Measurements from ENCODE around the gene IDUA.
"Not testable (repeated sequence)": the region's sequence is repeated elsewhere in the genome, so short reads cannot be mapped to it uniquely, and the experiment has no call there.

The IDUA gene

DNA sequence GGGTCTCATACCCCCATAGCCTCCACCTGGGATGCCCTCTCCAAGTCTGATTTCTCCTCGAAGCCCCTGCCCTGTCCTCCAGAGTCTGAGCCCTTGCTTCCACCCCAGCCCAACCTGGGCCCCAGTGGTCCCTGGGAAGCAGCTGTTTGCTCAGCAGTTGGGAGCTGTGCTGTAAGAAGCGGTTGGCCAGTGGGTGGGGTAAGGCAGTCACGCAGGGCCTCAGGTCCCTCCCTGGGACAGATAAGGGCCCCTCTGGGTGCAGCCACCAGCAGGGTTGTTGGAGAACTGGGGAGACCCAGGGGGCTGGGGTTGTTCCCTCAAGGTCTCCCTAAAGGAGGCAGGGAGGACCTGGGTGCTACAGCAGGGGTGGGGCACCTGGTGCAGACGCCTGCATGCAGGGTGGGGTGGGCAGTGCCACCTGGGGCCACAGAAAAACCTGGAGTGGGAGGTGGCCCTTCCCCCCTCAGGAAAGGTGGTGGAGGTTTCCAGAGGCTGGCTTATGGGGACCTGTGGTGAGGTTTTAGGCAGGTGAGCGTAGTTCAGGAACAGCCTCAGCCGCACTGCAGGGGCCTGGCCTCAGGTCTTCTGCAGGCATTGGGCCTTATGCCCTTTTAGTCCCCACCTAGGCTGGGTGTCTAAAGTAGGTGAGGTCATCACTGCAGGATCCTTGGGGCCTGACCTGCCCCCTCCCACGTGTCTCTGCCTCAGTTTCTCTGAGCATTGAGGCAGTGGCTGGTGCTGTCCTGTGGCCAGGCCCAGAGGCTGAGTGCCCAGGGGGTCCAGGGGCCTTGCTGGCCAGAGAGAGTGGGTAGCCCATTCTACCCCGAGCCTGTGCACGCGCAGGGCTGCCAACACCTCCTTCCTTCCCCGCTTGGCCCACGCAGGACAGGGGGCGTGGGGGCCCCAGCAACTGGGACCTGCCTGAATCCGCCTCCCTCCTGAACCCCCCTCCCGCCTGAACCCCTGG lies 9.5 kb downstream of the IDUA start:
- Histone ChIP-seq H3K36me3 (ENCODE audit: control insufficient read depth, low read depth, low read length) (no peaks in the 10 kb centered on the region), H3K9ac (ENCODE audit: low read length) (no peak overlapping the region), H3K4me1 (ENCODE audit: control insufficient read depth, low read depth, low read length) (no peaks in the 10 kb centered on the region), H3K27ac (ENCODE audit: low read length) (no peak overlapping the region), H3K27me3 (ENCODE audit: control insufficient read depth, insufficient read depth, low read length) (peaks cover 62% of the 10 kb centered on the region), H3K4me3 (ENCODE audit: low read length) (no peak overlapping the region), H3K9me3 (ENCODE audit: control insufficient read depth, low read depth, low read length) (no peaks in the 10 kb centered on the region)

DNA sequence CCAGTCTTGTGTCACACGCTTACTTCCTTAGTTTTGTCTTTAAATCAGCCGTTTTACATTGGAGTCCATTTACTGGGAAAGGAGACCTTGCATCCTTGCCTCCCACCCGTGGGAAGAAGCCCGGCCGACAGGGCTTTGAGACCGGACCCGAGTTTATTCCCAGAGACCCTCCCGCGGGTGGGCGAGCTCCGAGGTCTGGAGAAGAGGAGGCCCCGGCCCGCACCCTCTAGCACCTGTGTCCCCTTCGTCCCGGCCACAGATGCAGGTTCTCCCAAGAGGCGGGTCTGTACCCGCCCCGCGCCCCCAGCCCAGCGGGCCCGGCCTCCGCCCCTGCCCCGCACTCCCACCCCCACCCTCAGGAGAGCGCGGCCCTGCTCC lies 10.1 kb downstream of the IDUA start:
- no peaks in the 10 kb centered on the region for H3K9me3 ChIP-seq (ENCODE audit: control insufficient read depth, low read depth, low read length)
- H3K4me1 ChIP-seq (ENCODE audit: control insufficient read depth, low read depth, low read length), result no peaks in the 10 kb centered on the region
- H3K4me3 ChIP-seq (ENCODE audit: low read length), result no peak overlapping the region
- no peak overlapping the region for H3K27ac ChIP-seq (ENCODE audit: low read length)
- no peaks in the 10 kb centered on the region for H3K36me3 ChIP-seq (ENCODE audit: control insufficient read depth, low read depth, low read length)
- no peak overlapping the region for H3K9ac ChIP-seq (ENCODE audit: low read length)
- H3K27me3 ChIP-seq (ENCODE audit: control insufficient read depth, insufficient read depth, low read length), result peaks cover 69% of the 10 kb centered on the region

DNA sequence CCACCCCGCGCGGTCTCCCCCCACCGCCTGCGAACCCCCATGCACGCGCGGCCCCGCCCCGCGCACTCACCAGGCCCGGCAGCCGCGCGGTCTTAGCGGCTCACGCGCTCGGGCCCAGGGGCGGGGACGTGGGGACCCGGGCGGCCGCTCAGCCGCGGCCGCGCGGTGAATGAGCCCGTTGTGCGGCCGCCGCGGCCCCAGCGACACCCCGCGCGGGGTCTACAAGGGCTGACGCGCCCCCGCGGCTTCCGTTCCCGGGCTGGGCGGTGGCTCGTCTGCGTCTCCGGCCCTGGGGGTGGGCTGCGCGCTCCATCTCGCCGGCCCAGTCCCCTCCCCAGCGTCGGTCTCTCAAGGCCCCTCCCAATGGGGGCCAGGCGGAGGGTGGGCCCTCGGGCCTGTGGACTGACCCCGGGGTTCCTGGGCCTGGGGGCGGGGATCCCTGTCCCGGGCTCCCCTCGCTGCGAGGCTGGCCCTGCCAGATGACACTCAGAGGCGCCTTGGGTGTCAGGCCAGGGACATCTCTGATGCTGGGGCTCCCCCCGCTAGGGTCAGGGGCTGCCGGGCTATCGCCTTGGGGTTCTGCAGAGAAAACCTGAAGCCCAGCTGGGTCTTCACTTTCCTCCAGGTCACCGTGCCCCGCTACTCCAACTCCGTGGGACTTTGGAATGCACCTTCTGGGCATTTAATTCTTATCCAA lies 10.7 kb downstream of the IDUA start:
- no peaks in the 10 kb centered on the region for H3K9me3 ChIP-seq (ENCODE audit: control insufficient read depth, low read depth, low read length)
- H3K27me3 ChIP-seq (ENCODE audit: control insufficient read depth, insufficient read depth, low read length), result peaks cover 74% of the 10 kb centered on the region
- peak overlapping the region; percentile 15 for H3K4me3 ChIP-seq (ENCODE audit: low read length)
- no peaks in the 10 kb centered on the region for H3K4me1 ChIP-seq (ENCODE audit: control insufficient read depth, low read depth, low read length)
- H3K9ac ChIP-seq (ENCODE audit: low read length), result no peak overlapping the region
- no peak overlapping the region for H3K27ac ChIP-seq (ENCODE audit: low read length)
- no peaks in the 10 kb centered on the region for H3K36me3 ChIP-seq (ENCODE audit: control insufficient read depth, low read depth, low read length)

DNA sequence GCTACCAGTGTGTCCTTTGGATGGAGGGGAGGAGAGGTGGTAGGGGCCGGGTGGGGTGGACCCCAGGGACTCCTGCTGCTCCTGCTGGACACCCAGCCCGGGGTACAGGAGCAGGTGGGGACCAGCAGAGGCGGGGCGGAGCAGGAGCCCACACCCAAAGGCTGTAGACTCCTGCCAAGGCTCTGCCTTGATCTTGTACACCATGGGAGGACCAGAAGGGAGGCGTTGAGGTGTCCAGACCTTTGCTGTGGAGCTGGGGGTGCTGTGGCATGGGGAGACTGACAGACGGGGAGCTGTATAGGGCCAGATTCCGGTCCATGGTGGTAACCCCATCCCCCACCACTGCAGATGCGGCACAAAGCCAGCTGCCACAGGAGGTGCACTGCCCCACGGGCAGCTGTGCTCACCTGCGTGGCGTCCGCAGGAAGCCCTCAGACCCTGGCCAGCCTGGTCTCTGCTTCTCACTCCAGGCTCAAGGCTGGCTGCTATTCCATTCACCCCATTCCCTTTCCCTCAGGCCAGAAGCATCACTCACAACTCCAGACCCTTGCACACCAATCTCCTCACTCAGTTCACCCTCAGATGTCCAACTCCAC lies 11.3 kb downstream of the IDUA start:
- H3K4me3 ChIP-seq (ENCODE audit: low read length), result no peak overlapping the region
- H3K27ac ChIP-seq (ENCODE audit: low read length), result no peak overlapping the region
- H3K36me3 ChIP-seq (ENCODE audit: control insufficient read depth, low read depth, low read length), result no peaks in the 10 kb centered on the region
- no peak overlapping the region for H3K9ac ChIP-seq (ENCODE audit: low read length)
- no peaks in the 10 kb centered on the region for H3K4me1 ChIP-seq (ENCODE audit: control insufficient read depth, low read depth, low read length)
- peaks cover 81% of the 10 kb centered on the region for H3K27me3 ChIP-seq (ENCODE audit: control insufficient read depth, insufficient read depth, low read length)
- H3K9me3 ChIP-seq (ENCODE audit: control insufficient read depth, low read depth, low read length), result no peaks in the 10 kb centered on the region

DNA sequence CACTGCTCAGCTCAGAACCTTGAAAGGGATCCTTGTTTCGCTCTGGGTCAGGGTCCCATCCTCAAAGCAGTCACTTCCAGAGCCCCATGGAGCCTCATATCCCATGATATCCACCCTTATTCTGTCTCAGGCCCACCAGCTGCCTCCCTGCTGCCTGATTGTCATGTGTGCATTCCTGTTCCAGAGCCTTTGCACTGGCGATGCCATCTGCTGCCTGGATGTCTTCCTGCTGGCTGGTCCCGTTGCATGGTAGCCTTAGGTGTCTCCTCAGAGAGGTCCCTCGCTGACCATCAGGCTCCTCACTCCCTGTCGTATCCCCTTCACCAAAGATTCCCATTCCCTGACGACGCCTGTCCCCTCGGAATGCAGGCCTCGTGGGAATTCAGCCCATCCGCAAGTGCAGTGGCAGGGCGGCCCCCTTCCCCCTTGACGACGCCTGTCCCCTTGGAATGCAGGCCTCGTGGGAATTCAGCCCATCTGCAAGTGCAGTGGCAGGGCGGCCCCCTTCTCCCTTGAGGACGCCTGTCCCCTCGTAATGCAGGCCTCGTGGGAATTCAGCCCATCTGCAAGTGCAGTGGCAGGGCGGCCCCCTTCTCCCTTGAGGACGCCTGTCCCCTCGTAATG lies 12.5 kb downstream of the IDUA start:
- H3K27ac ChIP-seq (ENCODE audit: low read length); H3K36me3 ChIP-seq (ENCODE audit: control insufficient read depth, low read depth, low read length): not testable (repeated sequence)
- H3K27me3 ChIP-seq (ENCODE audit: control insufficient read depth, insufficient read depth, low read length), result peaks cover 92% of the 10 kb centered on the region

DNA sequence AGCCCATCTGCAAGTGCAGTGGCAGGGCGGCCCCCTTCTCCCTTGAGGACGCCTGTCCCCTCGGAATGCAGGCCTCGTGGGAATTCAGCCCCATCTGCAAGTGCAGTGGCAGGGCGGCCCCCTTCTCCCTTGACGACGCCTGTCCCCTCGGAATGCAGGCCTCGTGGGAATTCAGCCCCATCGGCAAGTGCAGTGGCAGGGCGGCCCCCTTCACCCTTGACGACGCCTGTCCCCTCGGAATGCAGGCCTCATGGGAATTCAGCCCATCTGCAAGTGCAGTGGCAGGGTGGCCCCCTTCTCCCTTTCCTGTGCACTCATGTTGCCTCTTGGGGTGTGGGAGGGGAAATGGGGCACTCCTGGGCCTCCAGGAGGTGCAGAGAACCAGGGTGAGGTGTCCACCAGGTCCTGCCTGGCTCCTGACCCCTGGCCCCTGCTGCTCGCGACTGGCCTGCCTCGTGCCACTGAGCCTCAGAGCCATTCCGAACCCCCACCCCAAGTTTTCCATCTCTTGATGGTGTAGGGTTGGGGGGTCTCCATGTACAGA lies 13.1 kb downstream of the IDUA start:
- no peaks in the 10 kb centered on the region for H3K9me3 ChIP-seq (ENCODE audit: control insufficient read depth, low read depth, low read length)
- H3K36me3 ChIP-seq (ENCODE audit: control insufficient read depth, low read depth, low read length), result no peaks in the 10 kb centered on the region
- no peaks in the 10 kb centered on the region for H3K4me1 ChIP-seq (ENCODE audit: control insufficient read depth, low read depth, low read length)
- no peak overlapping the region for H3K9ac ChIP-seq (ENCODE audit: low read length)
- no peak overlapping the region for H3K27ac ChIP-seq (ENCODE audit: low read length)
- H3K4me3 ChIP-seq (ENCODE audit: low read length), result no peak overlapping the region
- peaks cover 98% of the 10 kb centered on the region for H3K27me3 ChIP-seq (ENCODE audit: control insufficient read depth, insufficient read depth, low read length)

More for the DNA sequence above, 12.5 kb downstream of the IDUA start:
- H3K4me1 ChIP-seq (ENCODE audit: control insufficient read depth, low read depth, low read length); H3K9me3 ChIP-seq (ENCODE audit: control insufficient read depth, low read depth, low read length); H3K9ac ChIP-seq (ENCODE audit: low read length); H3K4me3 ChIP-seq (ENCODE audit: low read length): not testable (repeated sequence)

DNA sequence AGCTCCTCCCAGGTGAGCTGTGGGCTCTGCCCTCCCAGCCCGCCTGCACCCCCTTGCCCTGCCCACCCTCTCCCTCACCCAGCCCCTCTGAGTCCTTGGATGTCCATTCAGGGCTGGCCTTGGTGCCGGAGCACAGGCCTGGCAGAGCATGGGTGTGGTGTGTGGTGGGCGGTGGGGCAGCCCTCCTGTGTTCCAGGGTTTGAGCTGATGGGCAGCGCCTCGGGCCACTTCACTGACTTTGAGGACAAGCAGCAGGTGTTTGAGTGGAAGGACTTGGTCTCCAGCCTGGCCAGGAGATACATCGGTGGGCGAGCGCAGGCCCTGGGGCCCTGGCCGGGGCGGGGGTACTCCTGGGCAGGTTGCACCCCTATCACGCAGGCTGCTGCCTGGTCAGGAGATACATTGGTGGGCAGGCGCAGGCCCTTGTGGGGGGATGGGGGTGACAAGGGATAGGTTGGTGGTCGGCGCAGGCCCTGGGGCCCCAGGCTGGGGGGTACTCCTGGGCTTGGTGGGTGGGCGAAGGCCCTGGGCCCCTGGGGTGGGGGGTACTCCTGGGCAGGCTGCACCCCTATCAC lies 13.9 kb downstream of the IDUA start:
- Histone ChIP-seq H3K36me3 (ENCODE audit: control insufficient read depth, low read depth, low read length) (no peaks in the 10 kb centered on the region), H3K4me1 (ENCODE audit: control insufficient read depth, low read depth, low read length) (no peaks in the 10 kb centered on the region), H3K4me3 (ENCODE audit: low read length) (no peak overlapping the region), H3K27ac (ENCODE audit: low read length) (no peak overlapping the region), H3K9ac (ENCODE audit: low read length) (no peak overlapping the region), H3K9me3 (ENCODE audit: control insufficient read depth, low read depth, low read length) (no peaks in the 10 kb centered on the region), H3K27me3 (ENCODE audit: control insufficient read depth, insufficient read depth, low read length) (peaks cover 100% of the 10 kb centered on the region)

DNA sequence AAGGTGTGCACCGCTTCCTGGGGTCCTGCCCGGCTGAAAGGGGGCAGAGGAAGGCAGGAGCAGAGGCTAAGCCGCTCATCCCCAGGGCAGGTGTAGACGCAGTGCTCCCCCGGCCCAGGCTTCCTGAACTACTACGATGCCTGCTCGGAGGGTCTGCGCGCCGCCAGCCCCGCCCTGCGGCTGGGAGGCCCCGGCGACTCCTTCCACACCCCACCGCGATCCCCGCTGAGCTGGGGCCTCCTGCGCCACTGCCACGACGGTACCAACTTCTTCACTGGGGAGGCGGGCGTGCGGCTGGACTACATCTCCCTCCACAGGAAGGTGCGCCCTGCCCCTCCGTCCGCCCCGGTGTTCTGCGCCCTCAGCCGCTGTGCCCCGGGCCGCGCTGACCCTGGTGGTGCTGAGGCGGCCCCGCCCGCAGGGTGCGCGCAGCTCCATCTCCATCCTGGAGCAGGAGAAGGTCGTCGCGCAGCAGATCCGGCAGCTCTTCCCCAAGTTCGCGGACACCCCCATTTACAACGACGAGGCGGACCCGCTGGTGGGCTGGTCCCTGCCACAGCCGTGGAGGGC lies 14.8 kb downstream of the IDUA start:
- Histone ChIP-seq H3K4me1 (ENCODE audit: control insufficient read depth, low read depth, low read length) (no peaks in the 10 kb centered on the region), H3K9me3 (ENCODE audit: control insufficient read depth, low read depth, low read length) (no peaks in the 10 kb centered on the region), H3K36me3 (ENCODE audit: control insufficient read depth, low read depth, low read length) (no peaks in the 10 kb centered on the region), H3K27ac (ENCODE audit: low read length) (no peak overlapping the region), H3K9ac (ENCODE audit: low read length) (no peak overlapping the region), H3K27me3 (ENCODE audit: control insufficient read depth, insufficient read depth, low read length) (peaks cover 98% of the 10 kb centered on the region), H3K4me3 (ENCODE audit: low read length) (no peak overlapping the region)

DNA sequence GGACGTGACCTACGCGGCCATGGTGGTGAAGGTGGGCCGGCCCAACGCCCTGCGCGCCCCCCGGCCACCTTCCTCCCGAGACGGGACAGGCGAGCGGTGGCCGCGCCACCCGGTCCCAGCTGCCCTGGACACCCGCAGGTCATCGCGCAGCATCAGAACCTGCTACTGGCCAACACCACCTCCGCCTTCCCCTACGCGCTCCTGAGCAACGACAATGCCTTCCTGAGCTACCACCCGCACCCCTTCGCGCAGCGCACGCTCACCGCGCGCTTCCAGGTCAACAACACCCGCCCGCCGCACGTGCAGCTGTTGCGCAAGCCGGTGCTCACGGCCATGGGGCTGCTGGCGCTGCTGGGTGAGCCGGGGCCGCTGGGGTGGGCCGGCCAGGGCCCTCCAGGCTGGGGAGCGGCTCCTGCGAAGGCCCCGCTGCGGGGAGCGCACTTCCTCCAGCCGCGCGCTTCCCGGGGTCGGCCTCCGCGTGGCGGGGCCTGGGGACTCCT lies 15.3 kb downstream of the IDUA start:
- H3K4me3 ChIP-seq (ENCODE audit: low read length), result peak overlapping the region; percentile 21

DNA sequence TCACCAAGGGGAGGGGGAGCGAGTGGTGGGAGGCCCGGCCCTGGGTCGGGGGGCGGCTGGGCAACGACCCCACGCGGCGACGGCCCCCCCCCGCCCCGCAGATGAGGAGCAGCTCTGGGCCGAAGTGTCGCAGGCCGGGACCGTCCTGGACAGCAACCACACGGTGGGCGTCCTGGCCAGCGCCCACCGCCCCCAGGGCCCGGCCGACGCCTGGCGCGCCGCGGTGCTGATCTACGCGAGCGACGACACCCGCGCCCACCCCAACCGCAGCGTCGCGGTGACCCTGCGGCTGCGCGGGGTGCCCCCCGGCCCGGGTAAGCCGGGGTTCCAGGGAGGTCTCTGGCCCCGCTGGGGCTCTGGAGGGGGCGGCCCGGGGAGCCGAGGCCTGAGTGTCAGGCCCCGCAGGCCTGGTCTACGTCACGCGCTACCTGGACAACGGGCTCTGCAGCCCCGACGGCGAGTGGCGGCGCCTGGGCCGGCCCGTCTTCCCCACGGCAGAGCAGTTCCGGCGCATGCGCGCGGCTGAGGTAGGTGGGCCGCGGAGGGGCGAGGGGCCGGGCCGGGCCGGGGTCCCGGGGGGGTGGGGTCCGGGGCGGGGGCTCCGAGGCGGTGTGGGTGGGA lies 15.9 kb downstream of the IDUA start:
- no peak overlapping the region for H3K9ac ChIP-seq (ENCODE audit: low read length)
- H3K27ac ChIP-seq (ENCODE audit: low read length), result no peak overlapping the region
- no peaks in the 10 kb centered on the region for H3K36me3 ChIP-seq (ENCODE audit: control insufficient read depth, low read depth, low read length)
- H3K4me1 ChIP-seq (ENCODE audit: control insufficient read depth, low read depth, low read length), result no peaks in the 10 kb centered on the region
- peaks cover 98% of the 10 kb centered on the region for H3K27me3 ChIP-seq (ENCODE audit: control insufficient read depth, insufficient read depth, low read length)
- peak overlapping the region; percentile 21 for H3K4me3 ChIP-seq (ENCODE audit: low read length)
- H3K9me3 ChIP-seq (ENCODE audit: control insufficient read depth, low read depth, low read length), result no peaks in the 10 kb centered on the region

More for the DNA sequence above, 15.3 kb downstream of the IDUA start:
- H3K4me1 ChIP-seq (ENCODE audit: control insufficient read depth, low read depth, low read length), result no peaks in the 10 kb centered on the region
- peaks cover 98% of the 10 kb centered on the region for H3K27me3 ChIP-seq (ENCODE audit: control insufficient read depth, insufficient read depth, low read length)
- H3K9me3 ChIP-seq (ENCODE audit: control insufficient read depth, low read depth, low read length), result no peaks in the 10 kb centered on the region
- H3K27ac ChIP-seq (ENCODE audit: low read length), result no peak overlapping the region
- H3K9ac ChIP-seq (ENCODE audit: low read length), result no peak overlapping the region
- no peaks in the 10 kb centered on the region for H3K36me3 ChIP-seq (ENCODE audit: control insufficient read depth, low read depth, low read length)

Measured in iPS-18a (cell line).